ENCODE data around the gene ARSB. TPM values are rescaled to one million over a fixed set of nuclear protein-coding genes. Genes with fewer than 3 reads are reported as not detected.

Gene ARSB
- total and polyA plus RNA-seq, 9 of the 15 experiments (the other 6 are each of a cell fraction or from before 2014, with no cell fraction given): 0.52 to 4.6 (median 2.4) TPM

GRCh38 chr5:78983601-78984438, 1.3 kb downstream of the ARSB start:
- H3K27ac ChIP-seq (ENCODE audit: extremely low read depth, low read depth, low read length): peak overlapping the region; percentile 80; the same call in 2 of the 3 replicates
- no peaks in the 10 kb centered on the region; the same call in 2 of the 3 replicates for H3K79me2 ChIP-seq (ENCODE audit: control insufficient read depth, insufficient read depth, low read length)
- peak in 1 of 4 experiments; percentile 6 for DNase-seq (ENCODE audit: extremely low read depth in 1 of 4, low spot score in 3 of 4)
- no peak for TF ChIP-seq ETS1 (conservative IDR thresholded peaks at IDR 0.05; ENCODE audit: control insufficient read depth, low read depth, low read length)
- 0 out of 2 replicates have a peak, but pooled peaks have one; percentile 4 for TF ChIP-seq SP1 (CRISPR knock-in tag; IDR thresholded peaks at IDR 0.05)
- TF ChIP-seq ZNF146 (CRISPR knock-in tag; IDR thresholded peaks at IDR 0.05; ENCODE audit: unreplicated experiment): no peak
- TF ChIP-seq ZBTB40 (IDR thresholded peaks at IDR 0.05): 0 out of 2 replicates have a peak, but pooled peaks have one; percentile 22
- TF ChIP-seq ZBTB40 (CRISPR knock-in tag; IDR thresholded peaks at IDR 0.05): no peak
- TF ChIP-seq CTBP1 (IDR thresholded peaks at IDR 0.05; ENCODE audit: borderline replicate concordance): peak; percentile 16; the same call in 1 of the 2 replicates
- 0 out of 2 replicates have a peak, but pooled peaks have one; percentile 10 for TF ChIP-seq TEAD2 (tag; IDR thresholded peaks at IDR 0.05)
- WGBS (ENCODE audit: insufficient coverage, low coverage, missing lambda C conversion rate): 40% methylated on average over 17 of the region's 17 CpGs
- H3K4me1 ChIP-seq (replicated peaks in 1 of 2; ENCODE audit: control insufficient read depth in 2 of 2, insufficient read depth in 2 of 2, low read length in 2 of 2): peaks cover 16% of the 10 kb centered on the region in 2 experiments
- H3K9me1 ChIP-seq (ENCODE audit: control insufficient read depth, insufficient read depth, low read length): no peaks in the 10 kb centered on the region
- POLR2A ChIA-PET: interaction anchor here (0.6 to 2.1 kb wide), 12 partner anchors 9 to 615 kb away, joined by 3 to 12 read pairs (median 3); no protein-coding TSS in a partner anchor
- no peak for FAIRE-seq
- H3K27me3 ChIP-seq (ENCODE audit: control insufficient read depth in 2 of 2, insufficient read depth in 2 of 2, low read length in 2 of 2): 0 out of 5 replicates have a peak, but pooled peaks cover 0 to 2% of the 10 kb centered on the region in 2 experiments
- no peaks in the 10 kb centered on the region for H3K36me3 ChIP-seq (ENCODE audit: control insufficient read depth, insufficient read depth, low read length)
- H3K4me3 ChIP-seq: peak overlapping the region; percentile 75
- H4K20me1 ChIP-seq (replicated peaks; ENCODE audit: control insufficient read depth, insufficient read depth, low read length): no peaks in the 10 kb centered on the region
- in situ Hi-C loops (cut with MboI) (no loop called here), intact Hi-C loops (cut with micrococcal nuclease) (no loop called here)
- CTCF ChIA-PET (ENCODE audit: low intra/inter-chr PET ratio): no interaction called here
- TSS peak; percentile 77 for BruUV-seq (replicated peaks)
- peak overlapping the region; percentile 82 for H3K4me2 ChIP-seq (ENCODE audit: insufficient read depth, low read length)
- peak overlapping the region; percentile 91 for H2AFZ ChIP-seq (ENCODE audit: low read depth, low read length)
- no peak for ATAC-seq
- H3K9me3 ChIP-seq (replicated peaks; ENCODE audit: control insufficient read depth, insufficient read depth, low read depth, low read length): no peaks in the 10 kb centered on the region
- H3K9ac ChIP-seq (ENCODE audit: insufficient read depth in 1 of 2, low read depth in 2 of 2, low read length in 2 of 2): peak overlapping the region; percentile 68 to 96; a peak in 3 of 4 replicates

All from K562 (cell line).